GM12872 (cell line): ENCODE results near the gene RAET1E.
A peak's percentile ranks its signal among the peaks of the same experiment; 100 is the strongest.

ENCODE experiments used
- TF ChIP-seq, protein P1 (sequence below): IDR thresholded peaks from 3 replicates; pipeline ENCODE4 v1.5.1; 2011; ENCODE audit warnings: low read depth, mild to moderate bottlenecking, low read length, moderate library complexity; ENCODE audit not compliant: insufficient read depth

The RAET1E gene

DNA sequence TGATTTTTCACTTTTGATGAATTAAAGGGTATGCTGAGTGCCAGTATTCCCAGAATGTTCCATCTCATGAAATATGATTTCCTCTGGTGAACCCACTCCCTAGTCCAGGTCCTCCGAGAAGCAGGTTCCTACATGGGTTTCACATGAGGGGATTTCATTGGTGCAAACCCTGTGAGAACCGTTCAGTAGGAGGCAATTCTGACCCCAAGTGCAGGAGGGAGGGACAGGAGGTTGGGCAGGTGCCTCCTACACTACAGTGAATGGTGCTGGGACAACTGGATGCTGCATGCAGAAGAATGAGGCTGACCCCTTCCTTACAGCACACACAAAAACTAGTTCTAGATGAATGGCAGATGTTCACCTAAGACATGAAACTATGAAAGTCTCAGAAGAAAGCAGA is 38.8 kb upstream of the RAET1E start:
- TF ChIP-seq, protein P1, sequence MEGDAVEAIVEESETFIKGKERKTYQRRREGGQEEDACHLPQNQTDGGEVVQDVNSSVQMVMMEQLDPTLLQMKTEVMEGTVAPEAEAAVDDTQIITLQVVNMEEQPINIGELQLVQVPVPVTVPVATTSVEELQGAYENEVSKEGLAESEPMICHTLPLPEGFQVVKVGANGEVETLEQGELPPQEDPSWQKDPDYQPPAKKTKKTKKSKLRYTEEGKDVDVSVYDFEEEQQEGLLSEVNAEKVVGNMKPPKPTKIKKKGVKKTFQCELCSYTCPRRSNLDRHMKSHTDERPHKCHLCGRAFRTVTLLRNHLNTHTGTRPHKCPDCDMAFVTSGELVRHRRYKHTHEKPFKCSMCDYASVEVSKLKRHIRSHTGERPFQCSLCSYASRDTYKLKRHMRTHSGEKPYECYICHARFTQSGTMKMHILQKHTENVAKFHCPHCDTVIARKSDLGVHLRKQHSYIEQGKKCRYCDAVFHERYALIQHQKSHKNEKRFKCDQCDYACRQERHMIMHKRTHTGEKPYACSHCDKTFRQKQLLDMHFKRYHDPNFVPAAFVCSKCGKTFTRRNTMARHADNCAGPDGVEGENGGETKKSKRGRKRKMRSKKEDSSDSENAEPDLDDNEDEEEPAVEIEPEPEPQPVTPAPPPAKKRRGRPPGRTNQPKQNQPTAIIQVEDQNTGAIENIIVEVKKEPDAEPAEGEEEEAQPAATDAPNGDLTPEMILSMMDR = no peak

DNA sequence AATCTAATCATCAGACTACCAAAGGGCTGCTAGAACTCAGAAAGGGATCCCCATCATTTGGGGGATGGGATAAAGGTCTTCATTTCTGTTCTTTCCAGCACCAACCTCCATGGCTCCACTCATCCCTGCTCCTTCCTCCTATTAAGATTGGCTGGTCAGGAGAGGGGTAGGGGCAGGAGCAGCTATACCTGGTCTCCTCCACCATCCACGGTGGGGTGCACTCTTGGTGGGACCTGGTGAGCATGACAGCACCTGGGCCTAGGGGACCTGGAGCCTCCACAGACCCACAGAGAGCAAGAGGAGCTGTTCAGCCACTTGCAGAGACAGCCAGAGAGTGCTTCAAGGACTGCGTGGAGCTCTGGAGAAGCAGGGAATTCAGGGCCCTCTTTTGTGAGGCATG is 37.8 kb upstream of the RAET1E start:
- TF ChIP-seq, protein P1 = no peak

DNA sequence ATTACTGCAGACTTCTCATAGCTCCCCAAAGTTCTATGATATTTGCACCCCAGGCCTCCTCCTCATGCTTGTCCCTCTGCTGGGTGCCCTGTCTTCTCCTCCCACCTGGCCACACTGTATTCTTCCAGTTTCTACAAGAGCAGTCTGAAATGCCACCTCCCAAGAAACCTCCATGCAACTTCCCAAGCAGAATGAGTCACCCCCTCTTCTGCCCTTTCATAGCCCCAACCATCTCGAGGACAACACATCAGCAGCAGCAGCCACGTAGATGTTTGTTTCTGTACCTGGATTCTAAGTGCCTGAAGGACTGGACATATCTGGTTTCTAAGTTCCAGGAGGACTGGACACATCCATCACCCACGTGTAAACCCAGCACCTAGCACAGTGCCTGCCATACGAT is 37.3 kb upstream of the RAET1E start:
- TF ChIP-seq, protein P1 = no peak

DNA sequence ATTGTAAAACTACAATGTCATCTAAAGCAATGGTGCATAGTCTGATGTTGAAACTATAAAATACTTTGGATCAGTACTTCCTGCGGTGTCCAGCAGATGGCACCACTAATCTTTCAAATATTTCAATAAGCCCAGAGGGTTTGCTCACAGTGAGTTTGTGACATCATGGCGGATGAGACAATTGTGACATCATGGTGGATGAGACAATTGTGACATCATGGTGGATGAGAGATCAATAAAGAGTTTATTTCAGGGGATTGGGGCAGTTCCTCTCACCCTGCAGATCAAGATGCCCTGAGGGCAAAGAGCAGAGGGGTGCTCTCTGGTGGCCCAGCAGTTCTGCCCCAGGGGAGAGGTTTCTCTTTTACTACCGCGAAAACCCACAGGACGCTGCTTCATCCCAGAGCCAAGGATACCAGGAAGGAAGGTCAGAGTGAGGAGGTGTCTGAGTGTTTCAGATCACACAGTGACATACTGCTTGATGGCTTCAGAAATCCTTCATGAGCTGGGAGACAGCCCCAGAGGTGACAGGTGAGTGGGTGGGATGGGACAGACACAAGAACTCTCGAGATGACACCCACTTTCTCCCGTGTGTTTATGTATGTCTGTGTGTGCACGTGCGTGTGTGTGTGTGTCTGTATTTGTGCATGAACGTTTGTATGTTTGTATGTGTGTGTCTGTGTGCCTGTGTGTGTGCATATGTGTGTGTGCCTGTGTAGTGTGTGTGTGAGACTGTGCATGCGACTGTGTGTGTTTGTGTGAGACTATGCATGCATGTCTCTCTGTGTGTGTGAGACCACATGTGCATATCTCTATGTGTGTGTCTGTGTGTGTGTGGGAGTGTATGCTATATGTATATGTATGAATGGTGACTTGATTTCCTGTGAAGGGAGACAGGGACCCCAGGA is 36.6 kb upstream of the RAET1E start:
- TF ChIP-seq, protein P1 = peak; percentile 63

DNA sequence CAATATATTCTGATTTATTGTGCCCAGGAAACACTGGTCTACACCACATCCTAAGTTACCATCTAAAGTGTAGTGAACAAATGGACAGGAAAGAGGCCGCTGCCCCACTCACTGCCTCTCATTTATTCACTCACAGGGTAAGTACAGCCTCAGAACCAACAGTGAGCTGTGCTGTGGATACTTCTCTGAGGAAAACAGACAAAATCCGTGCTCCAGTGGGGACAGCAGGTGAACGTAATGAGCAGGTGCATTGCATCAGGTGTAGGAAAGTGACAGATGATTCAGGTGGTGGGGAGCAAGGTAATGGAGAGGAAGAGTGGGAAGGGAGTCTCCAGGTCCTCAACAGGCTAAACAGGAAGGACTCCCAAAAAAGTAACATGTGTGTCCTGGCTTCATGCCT is 35.5 kb upstream of the RAET1E start:
- TF ChIP-seq, protein P1 = no peak

DNA sequence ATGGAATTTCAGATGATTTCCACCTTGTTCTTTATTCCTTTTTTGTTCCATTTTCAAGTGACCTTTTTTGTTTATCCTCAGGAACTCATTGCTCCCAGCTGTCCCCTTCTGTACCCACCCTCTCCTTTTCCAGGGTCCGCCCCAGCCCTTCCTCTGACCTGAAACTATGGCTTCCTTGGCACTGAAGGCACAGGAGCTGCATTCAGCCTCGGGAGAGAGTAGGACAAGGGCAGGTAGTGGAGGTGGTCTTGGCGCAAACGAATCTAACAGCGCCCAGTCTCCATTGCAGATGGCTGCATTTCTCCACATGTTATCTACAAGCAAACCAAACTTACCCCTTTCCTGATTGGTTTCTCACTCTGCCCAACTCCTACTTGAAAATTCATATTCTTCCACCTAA is 35.1 kb upstream of the RAET1E start:
- TF ChIP-seq, protein P1 = no peak

DNA sequence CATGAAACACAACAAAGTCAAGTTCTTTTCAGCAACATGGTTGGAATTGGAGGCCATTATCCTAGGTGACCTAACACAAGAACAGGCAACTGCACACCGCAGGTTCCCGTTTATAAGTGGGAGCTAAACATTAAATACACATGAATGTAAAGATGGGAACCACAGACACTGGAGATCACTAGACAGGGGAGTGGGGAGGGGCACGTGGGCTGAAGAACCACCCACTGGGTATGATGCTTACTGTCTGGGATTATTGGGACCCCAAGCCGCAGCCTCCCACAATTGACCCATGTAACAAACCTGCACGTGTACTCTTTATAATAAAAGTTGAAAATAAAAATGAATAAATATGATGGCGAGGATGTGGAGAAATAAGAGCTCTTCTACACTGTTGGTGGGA is 33.6 kb upstream of the RAET1E start:
- TF ChIP-seq, protein P1 = no peak
